Thoracic aorta endothelial cell (primary cell): ENCODE measurements around the gene TUBAL3. TPM values are rescaled to one million over a fixed set of nuclear protein-coding genes. Genes with fewer than 3 reads are reported as not detected.

Experiments used
- total RNA-seq: library from RNA; depleted of rRNA; stranded (reverse); fragments of >200 nt; gene quantifications from 2 replicates; pipeline ENCODE4 v1.2.3, GENCODE V29; 2012

Gene TUBAL3
- total RNA-seq: 0.57 and 0.66 TPM in 2 replicates

GRCh38 chr10:5404208-5405041 is at the start of gene TUBAL3:
Gene TUBAL3, minus strand, starts transcription at chr10:5404828. Its CDS starts 36 bp downstream, at chr10:5404792.

DNA sequence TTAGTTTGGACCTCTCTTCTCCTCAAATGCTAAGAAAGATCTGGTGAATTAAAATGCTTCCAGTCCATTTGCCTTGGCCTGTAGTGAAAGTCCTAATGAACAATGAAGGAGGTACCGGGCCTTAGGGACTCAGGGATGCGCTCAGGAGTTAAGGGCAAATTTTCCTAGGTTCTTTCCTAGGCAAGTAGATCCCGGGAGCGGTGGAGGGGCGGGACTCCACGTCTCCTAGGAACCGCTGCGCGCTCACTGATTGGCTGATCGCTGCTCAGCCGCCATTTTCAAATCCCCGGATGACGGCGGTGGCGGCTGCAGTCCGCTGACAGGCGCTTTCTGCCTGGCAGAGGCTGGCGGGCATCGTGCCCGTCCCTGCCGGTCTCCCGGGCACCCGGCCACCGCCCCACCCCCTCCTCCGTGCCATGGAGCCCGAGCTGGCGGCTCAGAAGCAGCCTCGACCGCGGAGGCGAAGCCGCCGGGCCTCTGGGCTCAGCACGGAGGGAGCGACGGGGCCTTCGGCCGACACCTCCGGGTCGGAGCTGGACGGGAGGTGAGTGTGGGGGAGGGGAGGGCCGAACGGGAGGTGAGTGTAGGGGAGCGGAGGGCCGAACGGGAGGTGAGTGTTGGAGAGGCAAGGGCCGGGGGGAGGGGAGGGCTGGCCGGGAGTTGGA is 7.8 kb upstream of the TUBAL3 start, which contains the start of gene NET1:
Gene NET1, plus strand, starts transcription at position 281 of the 665 bp plus-strand sequence. Its CDS starts 136 bp downstream, at position 417.

GRCh38 chr10:5364890-5365338 is 39.7 kb downstream of the TUBAL3 start, which contains the start of gene UCN3:
Gene UCN3, plus strand, starts transcription at chr10:5364966. Its CDS starts 8,755 bp downstream, at chr10:5373721.

Other genes starting within 250 kb of the TUBAL3 start
- not detected in 2 replicates for gene AKR1C8, start 219.7 kb downstream of the TUBAL3 start, total RNA-seq
- not detected in 2 replicates for gene AKR1C4, start 208.0 kb downstream of the TUBAL3 start, total RNA-seq
- gene UCN3, start 39.9 kb downstream of the TUBAL3 start, total RNA-seq: not detected in 2 replicates
- gene NET1, start 7.7 kb upstream of the TUBAL3 start, total RNA-seq: 47.5 and 60.5 TPM in 2 replicates
- not detected in 2 replicates for gene CALML5, start 94.7 kb upstream of the TUBAL3 start, total RNA-seq
- gene CALML3, start 120.1 kb upstream of the TUBAL3 start, total RNA-seq: not detected in 2 replicates